Esophagus muscularis mucosa (tissue), 3 donors: ENCODE measurements around the gene LCNL1.

ENCODE experiments used
- CTCF ChIP-seq, 3 experiments: fragments of 200-600 bp in 2 of 3; fragments of 450-650 bp in 1 of 3; sonication (generic) in 2 of 3; IDR thresholded peaks; one replicate each; pipeline ENCODE4 v1.5.1; 2017 to 2019; ENCODE audit warnings: antibody characterized with exemption in 3 of 3, mild to moderate bottlenecking in 2 of 3, moderate library complexity in 1 of 3
- POLR2AphosphoS5 ChIP-seq, 2 donors: sonication (generic); formaldehyde crosslinking; IDR thresholded peaks; one replicate each; pipeline ENCODE4 v1.6.1; 2017; ENCODE audit warnings: antibody characterized with exemption in 2 of 2

DNA sequence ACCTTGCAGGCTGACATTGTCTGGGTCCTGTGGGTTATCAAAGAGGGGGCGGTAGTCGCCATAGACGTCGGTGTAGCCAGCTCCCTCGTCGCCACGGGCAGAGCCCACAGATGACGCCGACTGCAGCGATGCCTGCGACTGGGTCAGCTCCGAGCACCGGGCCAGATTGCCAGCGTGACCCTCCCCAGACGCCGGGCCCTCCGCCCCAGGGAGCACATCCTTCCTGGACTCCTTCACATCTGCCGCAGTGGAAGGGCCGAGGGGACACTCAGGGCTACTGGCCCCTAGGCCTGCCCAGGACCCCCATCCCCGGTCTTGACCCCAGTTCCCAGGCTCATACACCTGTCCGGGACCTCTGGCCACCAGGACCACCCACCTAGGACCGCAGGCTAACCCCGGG lies 31.4 kb downstream of the LCNL1 start:
- TF ChIP-seq CTCF (IDR thresholded peaks at IDR 0.05) (no peak), POLR2AphosphoS5 (IDR thresholded peaks at IDR 0.05) (no peak)
